Skeletal muscle satellite cell (primary cell): ENCODE measurements around the gene CITED4.

Experiments
- H3K27me3 ChIP-seq: 2 replicates; pipeline ENCODE4 v1.7.0; 2013; ENCODE audit warnings: low read length; ENCODE audit not compliant: control insufficient read depth, insufficient read depth
- H3K36me3 ChIP-seq: 2 replicates; pipeline ENCODE4 v1.7.0; 2013; ENCODE audit warnings: mild to moderate bottlenecking, control low read depth, low read length; ENCODE audit not compliant: insufficient read depth
- H3K4me1 ChIP-seq: 2 replicates; pipeline ENCODE4 v1.7.0; 2013; ENCODE audit warnings: low read length; ENCODE audit not compliant: control insufficient read depth, insufficient read depth
- H3K4me2 ChIP-seq: 2 replicates; pipeline ENCODE4 v1.7.0; 2013; ENCODE audit warnings: mild to moderate bottlenecking, low read length
- H3K4me3 ChIP-seq: 2 replicates; pipeline ENCODE4 v1.7.0; 2013; ENCODE audit warnings: low read length
- H3K9ac ChIP-seq: 2 replicates; pipeline ENCODE4 v1.7.0; 2013; ENCODE audit warnings: mild to moderate bottlenecking, low read depth, low read length, moderate library complexity
- H3K9me3 ChIP-seq: replicated peaks from 2 replicates; pipeline ENCODE4 v1.7.0; 2013; ENCODE audit warnings: mild to moderate bottlenecking, control low read depth, low read length

The CITED4 gene

GRCh38 chr1:40848530-40849189 is 13.5 kb downstream of the CITED4 start:
- Histone ChIP-seq H3K4me3 (no peak overlapping the region), H3K4me1 (no peaks in the 10 kb centered on the region), H3K9me3 (no peaks in the 10 kb centered on the region), H3K9ac (no peak overlapping the region), H3K36me3 (no peaks in the 10 kb centered on the region), H3K27me3 (peaks cover 12% of the 10 kb centered on the region), H3K4me2 (no peak overlapping the region)

DNA sequence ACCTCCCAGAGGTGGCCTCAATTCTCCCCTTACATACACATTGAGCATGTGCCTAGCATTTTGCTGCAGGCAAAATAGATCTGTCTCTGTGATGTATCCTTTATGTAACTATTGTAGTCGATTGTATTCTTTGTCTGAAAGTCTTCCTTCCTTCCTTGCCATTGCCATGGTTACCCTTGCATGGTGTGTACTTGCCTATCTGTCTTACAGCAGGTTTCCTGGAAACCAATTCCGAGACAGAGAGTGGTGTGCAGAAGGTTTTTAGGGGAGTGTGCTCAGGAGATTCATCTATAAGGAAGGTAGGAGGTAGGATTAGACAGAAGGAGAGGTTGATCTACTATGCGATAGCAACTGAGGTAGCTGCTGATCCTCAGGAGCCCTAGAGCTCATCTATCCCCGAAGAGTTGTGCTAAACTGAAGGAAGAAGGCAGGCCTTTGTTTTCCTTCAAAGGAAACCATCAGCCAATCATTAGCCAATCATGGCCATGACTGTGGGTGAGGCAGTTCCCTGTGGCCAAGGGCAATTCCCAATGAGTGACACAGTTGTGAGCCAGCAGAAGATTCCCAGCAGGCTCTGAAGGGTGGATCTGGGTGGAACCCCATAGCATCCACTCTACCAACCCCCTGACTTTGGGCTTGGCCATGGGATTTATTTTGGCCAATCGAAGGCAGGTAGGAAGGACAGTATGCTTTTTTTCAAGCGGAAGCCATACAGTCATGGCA is 15.0 kb downstream of the CITED4 start:
- Histone ChIP-seq H3K9ac (no peak overlapping the region), H3K9me3 (peaks cover 7% of the 10 kb centered on the region), H3K4me2 (no peak overlapping the region), H3K4me3 (no peak overlapping the region), H3K4me1 (no peaks in the 10 kb centered on the region), H3K36me3 (no peaks in the 10 kb centered on the region), H3K27me3 (peaks cover 24% of the 10 kb centered on the region)

DNA sequence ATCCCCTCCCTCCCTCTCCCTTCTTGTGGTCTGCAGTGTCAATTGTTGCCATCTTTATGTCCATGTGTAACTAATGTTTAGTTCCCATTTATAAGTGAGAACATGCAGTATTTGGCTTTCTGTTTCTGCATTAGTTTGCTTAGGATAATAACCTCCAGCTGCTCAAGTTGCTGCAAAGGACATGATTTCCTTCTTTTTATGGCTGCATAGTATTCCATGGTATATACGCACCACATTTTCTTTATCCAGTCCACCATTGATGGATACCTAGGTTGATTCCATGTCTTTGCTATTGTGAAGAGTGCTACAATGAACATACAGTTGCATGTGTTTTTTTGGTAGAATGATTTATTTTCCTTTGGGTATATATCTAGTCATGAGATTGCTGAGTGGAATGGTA is 16.3 kb downstream of the CITED4 start:
- H3K9me3 ChIP-seq = peaks cover 7% of the 10 kb centered on the region
- H3K4me2 ChIP-seq = no peak overlapping the region
- no peaks in the 10 kb centered on the region for H3K36me3 ChIP-seq
- no peaks in the 10 kb centered on the region for H3K4me1 ChIP-seq
- H3K4me3 ChIP-seq = no peak overlapping the region
- peaks cover 33% of the 10 kb centered on the region for H3K27me3 ChIP-seq
- H3K9ac ChIP-seq = no peak overlapping the region

GRCh38 chr1:40844887-40845878 is 17.0 kb downstream of the CITED4 start:
- Histone ChIP-seq H3K4me3 (no peak overlapping the region), H3K27me3 (peaks cover 33% of the 10 kb centered on the region), H3K4me2 (no peak overlapping the region), H3K36me3 (no peaks in the 10 kb centered on the region), H3K4me1 (no peaks in the 10 kb centered on the region), H3K9me3 (peaks cover 7% of the 10 kb centered on the region), H3K9ac (no peak overlapping the region)

GRCh38 chr1:40844079-40844478 is 18.1 kb downstream of the CITED4 start:
- H3K4me1 ChIP-seq = no peaks in the 10 kb centered on the region
- H3K9ac ChIP-seq = no peak overlapping the region
- peaks cover 38% of the 10 kb centered on the region for H3K27me3 ChIP-seq
- no peaks in the 10 kb centered on the region for H3K36me3 ChIP-seq
- H3K4me2 ChIP-seq = no peak overlapping the region
- H3K4me3 ChIP-seq = no peak overlapping the region
- H3K9me3 ChIP-seq = peaks cover 7% of the 10 kb centered on the region

DNA sequence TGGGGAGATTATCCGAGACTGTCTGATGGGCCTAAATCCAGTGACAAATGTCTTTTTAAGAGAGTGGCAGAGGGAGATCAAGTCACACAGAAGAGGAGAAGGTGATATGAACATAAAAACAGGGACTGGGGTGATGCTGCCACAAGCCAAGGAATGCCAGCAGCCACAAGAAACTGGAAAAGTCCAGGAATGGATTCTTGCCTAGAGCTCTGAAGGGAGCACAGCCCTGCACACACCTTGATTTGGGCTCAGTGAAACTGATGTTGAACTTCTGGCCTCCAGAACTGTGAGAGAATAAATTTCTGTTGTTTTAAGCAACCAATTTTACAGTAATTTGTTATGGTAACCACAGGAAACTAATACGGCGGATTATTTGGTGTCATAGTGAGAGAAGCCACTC is 19.5 kb downstream of the CITED4 start:
- Histone ChIP-seq H3K9me3 (peaks cover 7% of the 10 kb centered on the region), H3K36me3 (no peaks in the 10 kb centered on the region), H3K4me1 (no peaks in the 10 kb centered on the region), H3K27me3 (peaks cover 38% of the 10 kb centered on the region), H3K4me2 (no peak overlapping the region), H3K4me3 (no peak overlapping the region), H3K9ac (no peak overlapping the region)

DNA sequence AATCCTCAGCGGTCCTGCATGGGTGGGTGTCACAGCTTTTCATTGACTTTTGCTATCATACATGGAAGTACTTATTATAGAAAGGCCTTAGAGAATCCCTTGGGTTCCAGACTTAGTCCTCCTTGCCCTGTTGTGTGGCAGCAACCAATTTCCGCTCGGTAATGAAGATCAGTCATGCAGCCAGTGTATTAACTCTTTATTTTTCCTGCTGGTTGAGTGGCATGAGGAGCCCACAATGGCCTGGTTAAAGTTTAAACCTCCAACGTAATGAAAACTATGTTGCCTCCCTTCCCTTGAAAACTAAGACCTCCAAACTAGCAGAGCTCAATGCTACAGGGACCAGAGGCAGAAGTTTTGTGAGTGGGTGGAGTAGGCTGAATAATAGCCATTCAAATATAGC is 20.0 kb downstream of the CITED4 start:
- Histone ChIP-seq H3K4me3 (no peak overlapping the region), H3K9ac (no peak overlapping the region), H3K36me3 (no peaks in the 10 kb centered on the region), H3K9me3 (peaks cover 7% of the 10 kb centered on the region), H3K4me2 (no peak overlapping the region), H3K4me1 (no peaks in the 10 kb centered on the region), H3K27me3 (peaks cover 35% of the 10 kb centered on the region)

DNA sequence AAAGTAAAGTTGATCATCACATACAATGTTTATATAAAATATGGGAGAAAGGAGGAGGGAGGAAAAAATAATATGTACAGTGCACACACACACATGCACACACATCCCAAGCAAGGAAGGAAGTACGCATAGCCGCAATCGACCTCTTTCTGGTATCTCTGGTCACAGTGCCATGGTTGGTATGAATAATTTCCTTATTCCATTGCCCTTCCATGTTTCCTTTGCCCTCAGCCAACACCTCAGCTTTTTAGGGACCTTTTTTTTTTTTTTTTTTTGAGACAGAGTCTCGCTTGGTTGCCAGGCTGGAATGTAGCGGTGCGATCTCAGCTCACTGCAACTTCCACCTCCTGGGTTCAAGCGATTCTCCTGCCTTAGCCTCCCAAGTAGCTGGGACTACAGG is 20.6 kb downstream of the CITED4 start:
- Histone ChIP-seq H3K9me3 (peaks cover 7% of the 10 kb centered on the region), H3K4me1 (no peaks in the 10 kb centered on the region), H3K9ac (no peak overlapping the region), H3K27me3 (peaks cover 33% of the 10 kb centered on the region), H3K36me3 (no peaks in the 10 kb centered on the region), H3K4me2 (no peak overlapping the region), H3K4me3 (no peak overlapping the region)

GRCh38 chr1:40840526-40841323 is 21.4 kb downstream of the CITED4 start:
- Histone ChIP-seq H3K36me3 (no peaks in the 10 kb centered on the region), H3K9me3 (peaks cover 7% of the 10 kb centered on the region), H3K4me2 (no peak overlapping the region), H3K27me3 (peaks cover 39% of the 10 kb centered on the region), H3K4me1 (no peaks in the 10 kb centered on the region), H3K9ac (no peak overlapping the region), H3K4me3 (no peak overlapping the region)

DNA sequence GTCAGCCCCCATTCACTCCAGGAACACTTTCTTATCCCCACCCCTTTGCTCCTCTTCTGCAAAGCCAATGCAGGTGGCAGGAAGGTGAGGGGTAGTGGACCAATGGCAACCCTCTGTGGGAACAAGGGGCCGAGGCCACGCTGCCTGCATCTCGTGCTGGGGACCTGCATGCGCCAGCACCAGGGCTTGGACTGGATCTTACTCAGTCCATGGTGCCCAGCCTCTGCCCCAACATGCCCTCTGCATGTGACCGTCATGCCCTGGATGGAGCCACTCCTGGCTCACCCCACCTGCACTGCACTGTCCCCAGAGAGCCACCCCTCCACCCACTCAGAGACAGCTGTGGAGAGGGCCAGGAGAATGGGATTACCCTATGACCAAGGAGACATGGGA is 22.2 kb downstream of the CITED4 start:
- Histone ChIP-seq H3K4me3 (no peak overlapping the region), H3K9me3 (peaks cover 7% of the 10 kb centered on the region), H3K4me2 (no peak overlapping the region), H3K4me1 (no peaks in the 10 kb centered on the region), H3K27me3 (peaks cover 45% of the 10 kb centered on the region), H3K9ac (no peak overlapping the region), H3K36me3 (no peaks in the 10 kb centered on the region)
